Mononuclear cell (primary cell): ENCODE results near the gene LAMA2. TPM values are rescaled to one million over a fixed set of nuclear protein-coding genes. Genes with fewer than 3 reads are reported as not detected.

Experiments used
- H3K27me3 ChIP-seq: 2 replicates; pipeline ENCODE4 v1.6.0; 2011; ENCODE audit warnings: low read length, control low read depth; ENCODE audit not compliant: insufficient read depth
- H3K4me1 ChIP-seq: 2 replicates; pipeline ENCODE4 v1.5.1; 2011; ENCODE audit warnings: mild to moderate bottlenecking, low read length, control low read depth; ENCODE audit not compliant: insufficient read depth
- H3K4me3 ChIP-seq: 2 replicates; pipeline ENCODE4 v1.5.1; 2011; ENCODE audit warnings: mild to moderate bottlenecking, low read length, moderate library complexity
- H3K9me3 ChIP-seq: 2 replicates; pipeline ENCODE4 v1.5.1; 2011; ENCODE audit warnings: low read depth, mild to moderate bottlenecking, control low read depth, low read length
- total RNA-seq: library from RNA; depleted of rRNA; stranded (reverse); fragments of >200 nt; gene quantifications from one replicate; pipeline ENCODE4 v1.2.3, GENCODE V29; 2012

The LAMA2 gene
- total RNA-seq, 1 donor, result 0.63 TPM

GRCh38 chr6:128883906-128884305 lies 968 bp downstream of the LAMA2 start:
- peaks cover 18% of the 10 kb centered on the region for H3K27me3 ChIP-seq
- H3K4me1 ChIP-seq, result no peaks in the 10 kb centered on the region
- H3K4me3 ChIP-seq, result no peak overlapping the region
- H3K9me3 ChIP-seq, result no peaks in the 10 kb centered on the region

- no peak overlapping the region for H3K4me3 ChIP-seq
- H3K4me1 ChIP-seq, result no peaks in the 10 kb centered on the region
- peaks cover 18% of the 10 kb centered on the region for H3K27me3 ChIP-seq
- no peaks in the 10 kb centered on the region for H3K9me3 ChIP-seq
Measured at GRCh38 chr6:128885381-128885780, 2.4 kb downstream of the LAMA2 start.

- H3K4me1 ChIP-seq, result no peaks in the 10 kb centered on the region
- no peaks in the 10 kb centered on the region for H3K9me3 ChIP-seq
- H3K27me3 ChIP-seq, result peaks cover 18% of the 10 kb centered on the region
- no peak overlapping the region for H3K4me3 ChIP-seq
Measured at GRCh38 chr6:128886706-128887105, 3.8 kb downstream of the LAMA2 start.

GRCh38 chr6:128888444-128889175 lies 5.7 kb downstream of the LAMA2 start:
- Histone ChIP-seq H3K4me3 (no peak overlapping the region), H3K9me3 (no peaks in the 10 kb centered on the region), H3K4me1 (no peaks in the 10 kb centered on the region), H3K27me3 (no peaks in the 10 kb centered on the region)

GRCh38 chr6:128889870-128890269 lies 6.9 kb downstream of the LAMA2 start:
- H3K4me3 ChIP-seq, result no peak overlapping the region
- H3K9me3 ChIP-seq, result no peaks in the 10 kb centered on the region
- H3K27me3 ChIP-seq, result no peaks in the 10 kb centered on the region
- no peaks in the 10 kb centered on the region for H3K4me1 ChIP-seq

GRCh38 chr6:128892079-128892478 lies 9.1 kb downstream of the LAMA2 start:
- Histone ChIP-seq H3K9me3 (no peaks in the 10 kb centered on the region), H3K27me3 (no peaks in the 10 kb centered on the region), H3K4me1 (no peaks in the 10 kb centered on the region), H3K4me3 (no peak overlapping the region)

- Histone ChIP-seq H3K27me3 (no peaks in the 10 kb centered on the region), H3K4me1 (no peaks in the 10 kb centered on the region), H3K9me3 (no peaks in the 10 kb centered on the region), H3K4me3 (no peak overlapping the region)
Measured at GRCh38 chr6:128899341-128900050, 16.6 kb downstream of the LAMA2 start.

- Histone ChIP-seq H3K9me3 (no peaks in the 10 kb centered on the region), H3K4me3 (no peak overlapping the region), H3K4me1 (no peaks in the 10 kb centered on the region), H3K27me3 (no peaks in the 10 kb centered on the region)
Measured at GRCh38 chr6:128903715-128904114, 20.8 kb downstream of the LAMA2 start.

GRCh38 chr6:128914051-128914450 lies 31.1 kb downstream of the LAMA2 start:
- no peak overlapping the region for H3K4me3 ChIP-seq
- no peaks in the 10 kb centered on the region for H3K27me3 ChIP-seq
- H3K4me1 ChIP-seq, result no peaks in the 10 kb centered on the region
- no peaks in the 10 kb centered on the region for H3K9me3 ChIP-seq

GRCh38 chr6:128918886-128919285 lies 35.9 kb downstream of the LAMA2 start:
- Histone ChIP-seq H3K4me1 (no peaks in the 10 kb centered on the region), H3K4me3 (no peak overlapping the region), H3K9me3 (no peaks in the 10 kb centered on the region), H3K27me3 (no peaks in the 10 kb centered on the region)

- Histone ChIP-seq H3K27me3 (no peaks in the 10 kb centered on the region), H3K4me3 (no peak overlapping the region), H3K4me1 (no peaks in the 10 kb centered on the region), H3K9me3 (no peaks in the 10 kb centered on the region)
Measured at GRCh38 chr6:128919412-128920180, 36.7 kb downstream of the LAMA2 start.

GRCh38 chr6:128925765-128926164 lies 42.8 kb downstream of the LAMA2 start:
- Histone ChIP-seq H3K27me3 (no peaks in the 10 kb centered on the region), H3K4me1 (no peaks in the 10 kb centered on the region), H3K4me3 (no peak overlapping the region), H3K9me3 (no peaks in the 10 kb centered on the region)

GRCh38 chr6:128929869-128930268 lies 46.9 kb downstream of the LAMA2 start:
- no peaks in the 10 kb centered on the region for H3K9me3 ChIP-seq
- no peaks in the 10 kb centered on the region for H3K27me3 ChIP-seq
- no peak overlapping the region for H3K4me3 ChIP-seq
- H3K4me1 ChIP-seq, result no peaks in the 10 kb centered on the region

- Histone ChIP-seq H3K4me1 (no peaks in the 10 kb centered on the region), H3K9me3 (no peaks in the 10 kb centered on the region), H3K27me3 (no peaks in the 10 kb centered on the region), H3K4me3 (no peak overlapping the region)
Measured at GRCh38 chr6:128930321-128930720, 47.4 kb downstream of the LAMA2 start.

- Histone ChIP-seq H3K27me3 (no peaks in the 10 kb centered on the region), H3K4me1 (no peaks in the 10 kb centered on the region), H3K9me3 (no peaks in the 10 kb centered on the region), H3K4me3 (no peak overlapping the region)
Measured at GRCh38 chr6:128932061-128932460, 49.1 kb downstream of the LAMA2 start.
